ENCODE results near the gene UVRAG. TPM values are rescaled to one million over a fixed set of nuclear protein-coding genes. Genes with fewer than 3 reads are reported as not detected.

The UVRAG gene
- total and polyA plus RNA-seq, 2 of the 13 experiments (the other 11 are each of a cell fraction or from before 2014, with no cell fraction given): 9.7 to 17.3 TPM

DNA sequence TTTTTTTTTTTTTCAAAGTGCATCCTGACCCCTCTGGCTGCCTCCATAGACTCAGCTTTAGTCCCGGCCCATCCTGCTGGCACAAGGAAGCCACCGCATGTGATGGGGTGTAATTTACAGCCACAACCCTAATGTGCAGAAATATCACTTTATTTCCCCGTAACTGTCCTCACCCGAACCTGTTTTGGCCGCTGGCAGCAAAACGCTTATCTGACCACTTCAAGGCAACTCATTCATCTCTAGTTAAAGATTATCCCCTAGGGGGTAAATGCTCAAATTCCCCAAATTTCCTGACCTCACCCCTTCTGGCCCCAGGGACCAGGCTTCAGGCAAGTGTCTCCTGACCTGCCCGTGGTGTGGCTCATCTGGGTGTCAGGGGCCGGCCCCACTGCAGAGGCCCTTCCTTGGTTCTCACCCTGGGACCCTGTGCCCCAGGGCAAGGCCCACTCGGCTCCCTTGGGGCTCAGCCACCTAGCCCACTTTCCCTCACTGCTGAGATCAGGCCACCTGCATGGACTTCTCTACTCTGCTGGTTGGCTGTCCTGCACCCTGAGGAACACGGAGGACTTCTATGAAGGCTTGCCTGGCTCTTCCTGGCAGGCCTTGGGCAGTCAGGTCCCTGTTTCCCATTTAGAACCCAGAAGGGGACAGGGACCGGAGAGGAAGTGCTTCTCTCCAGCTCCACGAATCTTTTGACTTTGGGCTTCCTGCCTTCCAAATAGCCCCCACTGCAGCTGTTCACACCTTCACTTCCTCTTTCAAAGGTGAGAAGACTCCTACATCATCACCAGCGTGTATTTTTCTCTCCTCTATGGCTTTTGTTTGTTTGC is 337.9 kb downstream of the UVRAG start (continued):
- TF ChIP-seq ZNF225 (CRISPR knock-in tag; IDR thresholded peaks at IDR 0.05): no peak
- TF ChIP-seq, protein P1, sequence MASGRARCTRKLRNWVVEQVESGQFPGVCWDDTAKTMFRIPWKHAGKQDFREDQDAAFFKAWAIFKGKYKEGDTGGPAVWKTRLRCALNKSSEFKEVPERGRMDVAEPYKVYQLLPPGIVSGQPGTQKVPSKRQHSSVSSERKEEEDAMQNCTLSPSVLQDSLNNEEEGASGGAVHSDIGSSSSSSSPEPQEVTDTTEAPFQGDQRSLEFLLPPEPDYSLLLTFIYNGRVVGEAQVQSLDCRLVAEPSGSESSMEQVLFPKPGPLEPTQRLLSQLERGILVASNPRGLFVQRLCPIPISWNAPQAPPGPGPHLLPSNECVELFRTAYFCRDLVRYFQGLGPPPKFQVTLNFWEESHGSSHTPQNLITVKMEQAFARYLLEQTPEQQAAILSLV (CRISPR knock-in tag; IDR thresholded peaks at IDR 0.05; ENCODE audit: borderline replicate concordance): no peak
- no peak for TF ChIP-seq HMG20B (CRISPR knock-in tag; conservative IDR thresholded peaks at IDR 0.05)
- no peak for TF ChIP-seq ZSCAN9 (CRISPR knock-in tag; IDR thresholded peaks at IDR 0.05; ENCODE audit: borderline replicate concordance)
- TF ChIP-seq ZNF841 (CRISPR knock-in tag; IDR thresholded peaks at IDR 0.05; ENCODE audit: borderline replicate concordance): no peak
- TF ChIP-seq HINFP (CRISPR knock-in tag; IDR thresholded peaks at IDR 0.05; ENCODE audit: low read depth): no peak
- TF ChIP-seq BCL3 (CRISPR knock-in tag; IDR thresholded peaks at IDR 0.05): no peak
- TF ChIP-seq THAP7 (CRISPR knock-in tag; IDR thresholded peaks at IDR 0.05): no peak
- no peak for TF ChIP-seq HNRNPK (IDR thresholded peaks at IDR 0.05; ENCODE audit: low read depth, low read length, poor library complexity, severe bottlenecking)
- TF ChIP-seq FOXK2 (IDR thresholded peaks at IDR 0.05): no peak
- TF ChIP-seq, protein P2, sequence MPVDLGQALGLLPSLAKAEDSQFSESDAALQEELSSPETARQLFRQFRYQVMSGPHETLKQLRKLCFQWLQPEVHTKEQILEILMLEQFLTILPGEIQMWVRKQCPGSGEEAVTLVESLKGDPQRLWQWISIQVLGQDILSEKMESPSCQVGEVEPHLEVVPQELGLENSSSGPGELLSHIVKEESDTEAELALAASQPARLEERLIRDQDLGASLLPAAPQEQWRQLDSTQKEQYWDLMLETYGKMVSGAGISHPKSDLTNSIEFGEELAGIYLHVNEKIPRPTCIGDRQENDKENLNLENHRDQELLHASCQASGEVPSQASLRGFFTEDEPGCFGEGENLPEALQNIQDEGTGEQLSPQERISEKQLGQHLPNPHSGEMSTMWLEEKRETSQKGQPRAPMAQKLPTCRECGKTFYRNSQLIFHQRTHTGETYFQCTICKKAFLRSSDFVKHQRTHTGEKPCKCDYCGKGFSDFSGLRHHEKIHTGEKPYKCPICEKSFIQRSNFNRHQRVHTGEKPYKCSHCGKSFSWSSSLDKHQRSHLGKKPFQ (CRISPR knock-in tag; IDR thresholded peaks at IDR 0.05; ENCODE audit: insufficient replicate concordance): peak; percentile 95
- TF ChIP-seq ZNF33B (CRISPR knock-in tag; IDR thresholded peaks at IDR 0.05): no peak
- peak; percentile 21; the same call in 1 of the 2 replicates for TF ChIP-seq ZNF574 (CRISPR knock-in tag; IDR thresholded peaks at IDR 0.05)
- TF ChIP-seq ZSCAN29 (CRISPR knock-in tag; conservative IDR thresholded peaks at IDR 0.05): 0 out of 2 replicates have a peak, but pooled peaks have one; percentile 69
- TF ChIP-seq POGZ (CRISPR knock-in tag; IDR thresholded peaks at IDR 0.05): no peak
- TF ChIP-seq, protein P3, sequence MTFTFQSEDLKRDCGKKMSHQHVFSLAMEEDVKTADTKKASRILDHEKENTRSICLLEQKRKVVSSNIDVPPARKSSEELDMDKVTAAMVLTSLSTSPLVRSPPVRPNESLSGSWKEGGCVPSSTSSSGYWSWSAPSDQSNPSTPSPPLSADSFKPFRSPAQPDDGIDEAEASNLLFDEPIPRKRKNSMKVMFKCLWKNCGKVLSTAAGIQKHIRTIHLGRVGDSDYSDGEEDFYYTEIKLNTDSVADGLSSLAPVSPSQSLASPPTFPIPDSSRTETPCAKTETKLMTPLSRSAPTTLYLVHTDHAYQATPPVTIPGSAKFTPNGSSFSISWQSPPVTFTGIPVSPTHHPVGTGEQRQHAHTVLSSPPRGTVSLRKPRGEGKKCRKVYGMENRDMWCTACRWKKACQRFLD (CRISPR knock-in tag; IDR thresholded peaks at IDR 0.05; ENCODE audit: borderline replicate concordance): no peak
- no peak for TF ChIP-seq SIX1 (CRISPR knock-in tag; IDR thresholded peaks at IDR 0.05; ENCODE audit: borderline replicate concordance)
- no peak for TF ChIP-seq THAP11 (CRISPR knock-in tag; IDR thresholded peaks at IDR 0.05)

All from HepG2 (cell line).